Right kidney (tissue), 1 donor: Measurements from ENCODE around the gene PPL.

Source experiments
- DNase-seq: peaks from one replicate; pipeline ENCODE4 v3.0.0-alpha.2; 2016

Gene PPL

DNA sequence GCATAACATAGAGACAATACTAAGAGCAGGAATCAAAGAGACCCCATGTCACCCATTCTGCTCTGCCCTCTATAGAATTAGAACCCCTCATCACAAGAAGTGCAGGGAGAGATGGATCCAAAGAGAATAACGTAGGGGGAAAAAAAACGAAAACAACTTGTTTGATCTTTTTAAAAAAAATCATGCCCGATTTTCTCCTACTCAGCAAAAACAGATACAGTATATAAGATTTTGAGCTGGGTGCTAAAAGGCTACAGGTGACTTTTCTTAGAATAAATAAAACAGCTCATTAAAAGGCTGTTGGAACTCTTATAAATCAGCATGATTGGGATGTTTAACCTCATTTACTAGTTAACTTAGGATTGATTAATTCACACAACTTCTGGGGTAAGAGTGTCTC lies 72.2 kb downstream of the PPL start:
- DNase-seq: no peak

DNA sequence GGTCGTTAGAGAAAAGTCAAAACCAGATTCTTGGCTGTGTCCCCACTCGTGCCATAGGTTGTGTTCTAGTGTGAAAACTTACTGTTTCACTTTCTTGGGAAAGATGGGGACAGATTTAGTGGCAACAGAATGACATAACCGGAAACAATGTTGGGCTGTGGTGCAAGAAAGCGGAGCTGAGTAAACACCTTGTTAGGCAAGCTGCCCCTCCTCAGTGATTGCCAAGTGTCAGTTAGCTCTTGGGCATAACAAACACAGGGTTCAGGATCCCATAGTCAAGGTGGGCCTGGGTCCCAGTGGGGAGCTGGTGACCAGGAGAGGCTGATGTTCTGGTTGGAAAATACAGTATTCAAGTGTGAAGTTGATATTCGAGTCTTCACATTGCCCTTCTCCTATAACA lies 74.3 kb downstream of the PPL start:
- no peak for DNase-seq

DNA sequence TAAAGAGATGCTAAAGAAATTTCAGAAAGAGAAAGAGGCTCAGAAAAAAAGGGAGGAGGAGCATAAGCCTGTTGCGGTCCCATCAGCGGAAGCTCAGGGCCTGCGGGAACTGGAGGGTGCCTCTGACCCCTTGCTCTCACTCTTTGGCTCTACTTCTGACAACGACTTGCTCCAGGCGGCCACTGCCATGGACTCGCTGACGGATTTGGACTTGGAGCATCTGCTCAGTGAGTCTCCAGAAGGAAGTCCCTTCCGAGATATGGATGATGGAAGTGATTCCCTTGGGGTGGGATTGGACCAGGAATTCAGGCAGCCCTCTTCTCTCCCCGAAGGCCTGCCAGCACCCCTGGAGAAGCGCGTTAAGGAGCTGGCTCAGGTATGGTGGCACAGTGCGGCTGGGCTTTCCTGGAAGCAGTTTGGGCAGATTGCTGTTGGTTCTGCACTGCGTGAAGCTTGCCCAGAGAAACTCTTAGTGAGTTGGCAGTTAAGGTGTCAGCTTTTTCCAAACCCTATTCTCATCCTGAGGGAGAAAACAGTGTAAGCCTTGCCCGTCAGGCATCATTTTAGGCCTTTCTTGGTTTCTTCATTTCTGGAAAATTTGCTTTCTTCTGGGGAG lies 76.1 kb downstream of the PPL start:
- no peak for DNase-seq

DNA sequence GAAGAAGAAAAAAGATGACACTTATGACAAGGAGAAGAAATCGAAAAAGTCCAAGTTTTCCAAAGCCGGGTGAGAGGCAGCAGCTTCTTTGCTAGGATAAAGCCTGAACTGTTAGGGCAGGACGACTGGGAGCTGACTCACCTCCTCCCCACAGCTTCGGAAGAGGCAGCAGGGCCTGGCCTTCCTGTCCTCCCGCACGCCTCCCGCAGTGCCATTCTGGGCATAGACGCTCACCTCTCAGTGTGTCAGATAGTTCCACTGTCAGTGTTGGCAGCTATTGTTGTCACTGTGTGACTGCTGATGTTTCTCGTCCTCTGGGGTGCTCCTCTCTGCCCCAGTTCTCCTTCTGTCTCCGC lies 77.1 kb downstream of the PPL start:
- DNase-seq: no peak

DNA sequence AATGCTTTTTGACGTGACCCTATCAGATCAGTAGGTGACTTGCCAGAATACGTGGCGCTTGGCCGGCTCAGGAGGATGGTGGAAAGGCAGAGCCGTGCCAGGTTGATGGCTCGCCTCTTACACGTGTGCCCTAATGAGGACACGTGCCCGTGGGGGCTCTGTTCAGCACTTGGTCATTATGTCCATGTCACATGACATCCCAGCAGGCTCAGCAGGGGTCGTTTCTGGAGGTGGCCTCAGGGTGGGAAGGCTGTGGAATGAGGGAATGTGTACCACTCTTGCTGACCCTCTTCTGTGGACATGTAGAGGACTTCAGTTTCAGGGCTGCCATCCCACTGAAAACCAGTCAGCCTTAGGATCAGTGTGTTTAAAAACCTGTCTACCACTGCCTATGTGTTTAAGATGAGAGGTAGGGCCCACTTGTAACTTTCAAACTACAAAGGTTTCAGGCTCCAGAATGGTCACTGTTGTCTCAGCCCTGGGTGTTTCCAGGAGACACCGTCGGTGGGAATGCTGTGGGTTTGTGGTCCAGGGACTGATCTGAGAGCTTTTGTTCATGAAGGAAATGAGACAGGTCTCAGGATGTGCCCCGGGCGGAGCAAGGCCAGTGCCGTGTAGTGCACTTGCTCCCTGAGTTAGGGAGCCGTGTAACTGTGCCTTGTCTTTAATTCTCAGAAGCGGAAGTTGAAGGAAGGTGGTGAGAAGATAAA lies 77.6 kb downstream of the PPL start:
- no peak for DNase-seq

DNA sequence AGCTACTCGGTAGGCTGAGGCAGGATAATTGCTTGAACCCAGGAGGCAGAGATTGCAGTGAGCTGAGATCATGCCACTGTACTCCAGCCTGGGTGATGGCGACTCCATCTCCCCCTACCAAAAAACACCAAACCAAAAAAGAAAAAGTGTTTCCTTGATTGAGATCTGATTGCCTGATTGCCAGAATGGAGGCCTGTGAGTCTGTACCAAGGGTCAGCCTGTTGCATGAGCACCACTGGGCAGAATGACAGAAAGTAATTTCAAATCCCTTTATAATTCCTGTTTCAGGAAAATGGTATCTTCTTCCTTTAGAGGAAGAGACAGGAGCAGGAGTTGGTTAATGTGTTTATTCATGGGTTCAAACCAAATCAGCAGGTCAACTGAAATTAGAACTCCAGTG lies 81.1 kb downstream of the PPL start:
- DNase-seq: no peak

DNA sequence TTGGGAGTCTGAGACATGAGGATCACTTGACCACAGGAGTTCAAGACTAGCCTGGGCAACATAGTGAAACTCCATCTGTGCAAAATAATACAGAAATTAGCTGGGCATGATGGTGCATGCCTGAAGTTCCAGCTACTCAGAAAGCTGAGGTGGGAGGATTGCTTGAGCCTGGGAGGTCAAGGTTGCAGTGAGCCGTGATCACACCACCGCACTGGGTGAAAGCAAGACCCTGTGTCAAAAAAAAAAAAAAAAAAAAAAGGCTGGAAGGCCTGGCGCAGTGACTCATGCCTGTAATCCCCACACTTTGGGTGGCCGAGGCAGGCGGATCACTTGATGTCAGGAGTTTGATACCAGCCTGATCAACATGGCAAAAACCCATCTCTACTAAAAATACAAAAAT lies 81.6 kb downstream of the PPL start:
- DNase-seq: no peak

DNA sequence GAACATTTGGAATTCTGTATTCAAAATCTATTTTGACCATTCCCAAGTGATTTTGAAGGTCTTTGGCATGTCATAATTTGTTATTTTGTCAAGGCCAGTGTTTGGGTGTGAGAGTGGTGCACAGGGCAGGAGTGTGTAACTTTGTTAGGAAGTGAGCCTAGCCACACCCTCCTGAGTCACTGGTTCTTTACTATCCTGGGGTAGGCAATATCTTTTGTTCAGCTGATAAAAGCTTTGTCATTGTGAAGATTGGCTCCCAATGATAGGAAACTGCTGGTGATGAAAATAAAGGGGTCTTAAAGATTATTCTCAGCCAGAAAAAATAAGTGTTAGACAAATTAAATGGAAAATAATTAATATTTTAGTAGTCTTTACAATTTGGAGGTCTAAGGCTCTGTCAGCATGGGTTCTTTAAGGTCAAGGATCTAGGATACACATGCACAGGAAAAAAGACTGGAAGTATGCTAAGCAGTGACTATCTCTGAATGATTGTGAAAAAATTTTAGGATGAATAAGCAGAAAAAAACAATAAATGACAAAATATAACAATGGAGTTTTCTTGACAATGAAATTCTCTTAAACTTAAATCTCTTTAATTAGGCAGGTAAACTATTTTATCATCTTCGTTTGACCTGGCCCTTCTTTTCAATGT lies 84.6 kb downstream of the PPL start:
- no peak for DNase-seq

DNA sequence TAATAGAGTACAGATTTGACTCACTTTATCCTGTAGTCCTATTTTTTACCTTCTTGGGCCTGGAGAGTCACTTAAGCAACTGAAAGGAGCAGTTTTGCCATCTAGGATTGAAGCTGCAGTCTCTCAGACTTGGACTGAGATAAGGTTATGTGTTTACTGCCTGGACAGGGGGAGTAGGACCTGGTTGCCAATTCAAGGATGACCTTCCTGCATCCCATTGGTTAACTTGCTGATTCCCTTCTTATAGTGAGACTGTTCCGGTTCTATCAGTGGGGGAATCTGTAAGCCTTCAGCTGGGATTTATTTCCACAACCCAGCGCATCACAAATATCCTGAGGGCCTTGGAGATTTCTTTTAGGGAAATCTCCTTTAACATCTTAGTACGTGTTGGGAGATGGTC lies 86.7 kb downstream of the PPL start:
- no peak for DNase-seq

DNA sequence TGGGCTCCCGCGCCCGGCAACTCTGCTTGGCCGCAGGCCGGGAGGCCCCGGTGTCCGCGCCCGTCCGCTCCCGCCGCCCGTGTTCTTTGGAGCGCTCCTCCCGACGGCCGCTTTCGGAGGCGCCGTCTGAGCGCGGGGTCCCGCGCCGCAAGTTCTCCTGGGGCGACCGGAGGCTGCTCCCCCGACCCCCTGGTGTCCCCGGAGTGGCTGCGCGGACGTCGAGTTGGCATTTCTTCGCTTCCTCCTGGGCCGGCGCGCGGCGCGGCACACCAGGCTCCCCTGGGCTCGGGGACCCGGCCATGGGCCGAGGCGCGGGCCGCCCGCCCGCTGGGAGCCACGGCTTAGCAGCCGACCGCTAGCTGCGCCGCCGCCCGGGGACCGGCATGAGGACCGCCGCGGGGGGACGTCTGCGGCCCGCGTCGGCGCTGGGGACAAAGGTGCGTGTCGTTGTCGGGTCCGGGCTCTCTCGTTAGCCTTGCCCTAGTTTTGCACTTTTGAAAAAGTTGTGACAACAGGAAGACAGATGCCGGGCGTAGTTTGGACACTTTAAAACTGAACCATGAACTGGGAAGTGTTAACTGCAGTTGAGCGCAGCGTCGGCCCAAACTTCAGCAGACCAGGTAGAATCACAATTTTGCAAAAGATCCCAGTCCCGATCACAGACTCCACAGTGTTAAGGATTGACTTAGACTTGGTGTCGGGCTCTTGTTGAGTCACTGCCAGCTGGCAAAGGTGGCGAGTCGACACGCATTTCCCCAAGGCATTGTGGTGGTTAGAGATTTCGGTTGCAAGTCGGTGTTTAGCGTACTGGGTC lies 89.0 kb downstream of the PPL start:
- no peak for DNase-seq

DNA sequence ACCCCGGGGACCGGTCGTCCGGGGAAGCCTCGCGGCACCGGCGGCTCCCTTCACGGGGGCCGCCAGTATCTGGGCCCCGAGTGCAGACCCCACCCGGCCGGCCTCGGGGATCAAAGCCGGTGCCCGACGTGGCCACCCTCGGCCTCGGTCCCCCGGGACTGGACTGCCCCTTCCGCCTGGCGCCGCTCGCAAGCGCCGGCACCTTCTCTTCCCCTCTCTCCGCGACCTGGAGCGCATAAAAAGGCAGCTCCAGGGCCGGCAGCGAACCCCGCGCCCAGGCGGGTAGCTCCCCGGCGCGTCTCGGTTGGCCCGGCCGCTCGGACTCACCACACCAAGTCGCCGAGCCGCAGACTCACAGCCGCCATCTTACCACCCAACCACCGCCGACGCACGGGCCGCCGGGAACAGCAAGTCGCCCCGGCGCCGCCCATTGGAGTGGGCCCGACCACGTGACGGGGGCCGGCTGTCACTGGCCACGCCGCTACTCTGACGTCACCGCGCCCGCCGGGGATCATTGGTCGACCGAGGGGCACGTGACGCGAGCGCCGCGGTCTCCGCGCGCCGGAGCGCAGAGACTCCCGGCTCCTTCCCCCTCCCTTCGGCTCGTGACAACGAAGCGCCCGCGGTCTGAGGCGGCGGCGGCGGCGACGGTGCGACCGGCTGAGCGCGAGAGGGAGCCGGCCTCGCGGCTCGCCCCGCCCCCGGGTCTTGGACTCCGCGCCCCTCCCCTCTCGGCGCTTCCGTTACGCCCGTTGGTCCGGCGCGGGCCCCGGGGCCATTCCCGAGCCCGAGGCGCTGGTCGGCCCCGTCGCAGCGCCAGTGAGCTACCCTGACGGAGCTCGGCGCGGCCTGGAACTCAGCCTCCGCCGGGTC lies 89.8 kb downstream of the PPL start, which contains the start of the genes GLYR1 and UBN1:
GLYR1 (minus strand) TSS at position 388 of the 873 bp plus-strand sequence; CDS start at position 365, 23 bp downstream.
UBN1 (plus strand) TSS at position 581 of the 873 bp plus-strand sequence. CDS start 5,437 bp downstream, outside the sequence.
- peak; percentile 91 for DNase-seq

DNA sequence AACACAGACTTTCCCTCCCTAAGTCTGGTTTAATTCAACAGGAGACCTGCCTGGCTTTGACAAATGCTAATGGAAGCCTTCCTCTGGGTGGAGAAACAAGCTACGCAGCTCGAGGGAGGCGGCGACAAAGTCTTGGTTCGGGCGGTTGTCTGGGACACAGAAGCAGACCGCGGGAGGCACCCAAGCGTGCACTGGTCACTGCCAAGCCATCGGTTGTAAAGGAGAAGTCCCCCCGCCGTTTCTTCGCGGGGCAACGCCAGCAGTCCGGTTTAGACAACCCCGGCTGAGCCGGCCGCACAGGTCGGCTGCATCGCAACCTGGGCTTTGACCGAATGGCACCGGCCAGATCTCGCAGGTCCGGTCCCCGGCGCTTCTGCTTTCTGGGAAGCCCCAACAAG lies 90.4 kb downstream of the PPL start:
- no peak for DNase-seq

DNA sequence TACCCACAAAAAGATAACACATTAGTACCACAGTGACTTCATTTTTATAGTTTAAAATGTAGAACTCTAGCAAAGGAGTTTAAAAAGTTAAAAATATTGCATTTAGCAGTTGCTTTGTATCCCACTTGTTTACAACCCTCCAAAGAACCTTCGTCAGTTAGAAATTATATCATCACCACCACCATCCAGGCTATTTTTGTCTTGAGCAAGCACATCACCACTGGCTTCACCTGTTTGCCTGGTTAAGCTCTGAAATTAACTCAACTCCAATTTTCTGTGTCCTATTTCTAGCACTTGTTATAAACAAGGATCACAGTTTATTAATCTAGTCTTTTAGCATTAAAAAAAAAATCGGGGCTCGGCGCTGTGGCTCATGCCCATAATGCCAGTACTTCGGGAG lies 96.0 kb downstream of the PPL start:
- no peak for DNase-seq

DNA sequence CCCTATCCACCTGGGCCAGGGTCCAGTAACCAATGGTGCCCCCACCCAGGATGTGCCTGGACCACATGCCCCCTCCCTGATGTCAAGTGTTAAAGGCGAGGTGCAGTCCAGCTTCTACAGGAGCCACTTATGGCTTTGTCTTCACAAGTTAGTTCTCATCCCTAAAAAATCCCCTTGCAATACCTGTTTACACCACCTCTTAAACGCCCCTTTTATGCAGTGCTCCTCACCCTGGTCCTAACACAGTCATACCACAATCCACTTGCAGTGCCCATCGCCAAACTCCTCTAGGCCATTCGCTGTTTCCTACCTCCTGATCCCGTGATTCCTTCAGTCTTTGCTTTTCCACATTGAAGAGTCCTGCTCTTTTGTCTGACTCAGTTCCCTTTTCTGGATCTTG lies 97.0 kb downstream of the PPL start:
- no peak for DNase-seq

DNA sequence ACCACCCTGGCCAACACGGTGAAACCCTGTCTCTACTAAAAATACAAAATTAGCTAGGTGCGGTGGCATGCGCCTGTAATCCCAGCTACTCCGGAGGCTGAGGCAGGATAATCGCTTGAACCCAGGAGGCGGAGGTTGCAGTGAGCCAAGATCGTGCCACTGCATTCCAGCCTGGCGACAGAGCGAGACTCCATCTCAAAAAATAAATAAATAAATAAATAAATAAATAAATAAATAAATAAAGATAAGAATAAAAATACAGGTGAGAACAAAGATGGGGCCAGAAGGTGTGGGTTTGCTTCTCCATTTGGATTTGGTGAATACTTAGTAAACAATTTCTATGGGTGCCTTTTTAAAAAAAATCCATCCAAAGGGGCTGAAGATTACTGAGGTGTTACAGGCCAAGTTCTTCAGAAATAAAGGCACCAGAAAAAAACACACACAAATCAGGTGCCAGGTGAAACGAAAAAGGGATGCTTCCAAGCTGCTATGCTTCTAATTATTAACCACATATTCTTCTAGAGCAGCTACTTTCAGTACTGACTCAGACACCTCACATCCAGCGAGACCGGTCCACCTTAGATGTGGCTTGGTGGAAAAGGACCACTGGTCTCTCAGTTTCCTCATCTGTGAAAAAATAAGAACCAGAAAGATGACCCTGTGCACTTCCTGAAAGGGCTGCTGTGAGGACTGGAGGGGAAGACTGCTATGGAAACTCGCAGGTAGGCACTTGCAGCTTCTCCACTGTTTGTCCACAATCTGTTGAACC lies 99.0 kb downstream of the PPL start:
- no peak for DNase-seq

DNA sequence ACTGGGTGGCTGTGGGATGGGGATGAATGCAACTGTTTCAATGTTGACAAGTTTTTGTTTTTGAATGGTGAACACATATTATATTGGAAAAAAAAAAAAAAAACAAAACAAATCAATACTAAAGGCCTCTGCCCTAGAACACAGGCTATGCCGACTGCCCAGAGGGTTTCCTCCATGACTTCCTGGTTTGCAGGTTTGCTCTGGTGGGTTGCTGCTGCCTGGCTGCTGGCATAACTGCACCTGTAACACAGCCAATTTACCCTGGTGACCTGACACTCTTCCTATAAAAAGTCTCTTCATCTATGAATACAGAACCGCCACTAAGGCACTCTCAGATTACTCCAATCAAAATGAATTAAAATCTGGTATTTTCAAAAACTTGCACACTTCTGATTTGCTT lies 100.2 kb downstream of the PPL start:
- no peak for DNase-seq

DNA sequence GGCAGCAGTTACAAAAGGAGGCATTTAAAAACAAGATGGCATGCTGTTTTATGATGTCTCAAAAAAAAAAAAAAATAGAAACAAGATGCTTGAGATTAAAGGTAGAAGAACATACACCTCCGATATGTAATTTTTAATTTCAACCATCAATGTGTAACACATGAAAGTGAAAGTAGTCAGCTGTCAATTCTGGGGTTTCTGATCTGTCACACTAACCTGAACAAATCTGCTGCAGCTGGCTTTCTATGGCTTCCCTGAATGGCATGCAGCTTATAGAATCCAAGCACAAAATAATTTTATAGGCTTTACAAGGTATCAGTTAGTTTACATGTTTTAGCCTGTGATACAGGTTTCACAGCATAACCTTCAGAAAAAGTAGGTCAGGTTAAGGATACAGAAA lies 103.4 kb downstream of the PPL start:
- no peak for DNase-seq

DNA sequence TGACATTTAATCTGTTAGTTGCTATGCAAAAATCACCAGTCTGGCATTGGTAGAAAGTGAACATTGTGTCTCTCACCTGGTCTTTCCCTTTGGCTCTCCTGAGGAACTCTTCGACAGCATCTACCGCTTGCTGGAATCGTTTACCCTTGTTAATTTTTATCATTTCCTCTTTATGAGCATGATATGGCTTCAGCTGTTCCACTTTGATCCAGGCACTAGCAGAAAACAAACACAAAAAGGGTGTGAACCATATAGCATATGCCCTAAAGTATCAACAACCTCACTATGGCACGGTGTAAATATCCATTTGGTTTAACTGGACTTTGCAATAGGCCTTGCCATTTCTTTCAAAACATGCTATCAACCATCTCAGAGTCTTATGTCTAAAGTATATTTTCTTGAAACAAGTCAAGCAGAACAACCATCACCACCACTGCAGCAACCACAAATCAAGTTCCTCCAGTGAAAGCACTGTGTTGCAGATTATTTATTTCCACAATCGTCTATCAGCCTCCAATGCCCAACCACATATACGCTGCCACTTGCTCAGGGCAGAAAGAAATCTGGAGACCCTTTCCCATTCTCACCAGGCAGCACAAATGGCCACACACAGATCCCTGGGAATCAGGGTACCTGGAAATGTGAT lies 104.1 kb downstream of the PPL start:
- no peak for DNase-seq
